Smooth muscle cell (in vitro differentiated cells): ENCODE measurements around the gene TCF25. TPM values are rescaled to one million over a fixed set of nuclear protein-coding genes. Genes with fewer than 3 reads are reported as not detected.

Source experiments
- DNase-seq: peaks from one replicate; lab custom pipeline; 2025; ENCODE audit not compliant: unreplicated experiment; lab: John Stamatoyannopoulos, UW
- H2AFZ ChIP-seq: fragments of 200-600 bp; sonication (generic); 2 replicates; pipeline ENCODE4 v1.6.0; 2016; ENCODE audit warnings: antibody characterized with exemption, low read depth, mild to moderate bottlenecking
- H3F3A ChIP-seq: fragments of 200-600 bp; sonication (generic); 2 replicates; pipeline ENCODE4 v1.6.0; 2017; ENCODE audit warnings: antibody characterized with exemption, low read depth
- H3K27ac ChIP-seq: fragments of 200-600 bp; sonication (generic); 2 replicates; pipeline ENCODE4 v1.5.1; 2016; ENCODE audit warnings: low read depth, mild to moderate bottlenecking
- H3K27me3 ChIP-seq: fragments of 200-600 bp; sonication (generic); 2 replicates; pipeline ENCODE4 v1.6.1; 2016; ENCODE audit warnings: low read depth, mild to moderate bottlenecking
- H3K36me3 ChIP-seq: fragments of 200-600 bp; sonication (generic); 2 replicates; pipeline ENCODE4 v1.5.1; 2016; ENCODE audit warnings: low read depth
- H3K4me1 ChIP-seq: fragments of 200-600 bp; sonication (generic); 2 replicates; pipeline ENCODE4 v1.5.1; 2016; ENCODE audit warnings: low read depth
- H3K4me2 ChIP-seq: fragments of 200-600 bp; sonication (generic); 2 replicates; pipeline ENCODE4 v1.6.0; 2016; ENCODE audit warnings: mild to moderate bottlenecking
- H3K4me3 ChIP-seq: fragments of 200-600 bp; sonication (generic); 2 replicates; pipeline ENCODE4 v1.5.1; 2016; ENCODE audit warnings: mild to moderate bottlenecking
- H3K79me2 ChIP-seq: fragments of 200-600 bp; sonication (generic); 2 replicates; pipeline ENCODE4 v1.6.0; 2016; ENCODE audit warnings: low read depth, mild to moderate bottlenecking
- H3K9ac ChIP-seq: fragments of 200-600 bp; sonication (generic); 2 replicates; pipeline ENCODE4 v1.6.0; 2016; ENCODE audit warnings: low read depth
- H3K9me3 ChIP-seq: fragments of 200-600 bp; sonication (generic); replicated peaks from 2 replicates; pipeline ENCODE4 v1.5.1; 2016; ENCODE audit warnings: low read depth
- H4K20me1 ChIP-seq: fragments of 200-600 bp; sonication (generic); 2 replicates; pipeline ENCODE4 v1.6.0; 2016; ENCODE audit warnings: low read depth
- CTCF ChIP-seq: fragments of 200-600 bp; sonication (generic); IDR thresholded peaks from 2 replicates; pipeline ENCODE4 v1.5.1; 2017; ENCODE audit warnings: borderline replicate concordance, mild to moderate bottlenecking, antibody characterized with exemption; ENCODE audit not compliant: insufficient read depth, poor library complexity, severe bottlenecking
- WGBS: methylation state at CpG from one replicate; pipeline ENCODE4 v1.1.7; 2016; ENCODE audit warnings: low lambda C conversion rate; 5-methylcytosine and 5-hydroxymethylcytosine counted together
- polyA plus RNA-seq: library from polyadenylated mRNA; unstranded; fragments of >200 nt; fragmentation: Nextera tagmentation; extraction: Ambion mirVana; gene quantifications from 2 replicates; pipeline ENCODE4 v1.2.1, GENCODE V29; 2016
- total RNA-seq: library from RNA; depleted of rRNA; stranded (reverse); fragments of >200 nt; gene quantifications from 2 replicates; pipeline ENCODE4 v1.2.3, GENCODE V29; 2014

Gene TCF25
- total and polyA plus RNA-seq, 2 experiments from 2014 or later: 99.8 to 174 TPM

- H3F3A ChIP-seq: no peaks in the 10 kb centered on the region
- WGBS: 80% methylated on average over 20 of the region's 20 CpGs
- H3K9me3 ChIP-seq: no peaks in the 10 kb centered on the region
- TF ChIP-seq CTCF: no peak
- H3K9ac ChIP-seq: no peak overlapping the region
- H3K79me2 ChIP-seq: no peaks in the 10 kb centered on the region
- no peak overlapping the region for H2AFZ ChIP-seq
- H3K36me3 ChIP-seq: no peaks in the 10 kb centered on the region
- no peaks in the 10 kb centered on the region for H4K20me1 ChIP-seq
- no peak overlapping the region for H3K27ac ChIP-seq
- H3K4me1 ChIP-seq: no peaks in the 10 kb centered on the region
- H3K4me2 ChIP-seq: no peak overlapping the region
- no peak overlapping the region for H3K4me3 ChIP-seq
- no peak for DNase-seq
- no peaks in the 10 kb centered on the region for H3K27me3 ChIP-seq
Measured at GRCh38 chr16:89843409-89844350, 29.7 kb upstream of the TCF25 start.

GRCh38 chr16:89844739-89845339 is 28.6 kb upstream of the TCF25 start:
- Histone ChIP-seq H3K4me2 (no peak overlapping the region), H2AFZ (no peak overlapping the region), H3K9ac (no peak overlapping the region), H3K4me3 (no peak overlapping the region), H3K79me2 (no peaks in the 10 kb centered on the region), H3K27ac (no peak overlapping the region), H3K9me3 (no peaks in the 10 kb centered on the region), H4K20me1 (no peaks in the 10 kb centered on the region), H3K27me3 (no peaks in the 10 kb centered on the region), H3K4me1 (no peaks in the 10 kb centered on the region), H3F3A (no peaks in the 10 kb centered on the region), H3K36me3 (no peaks in the 10 kb centered on the region)
- 91% methylated on average over 13 of the region's 13 CpGs for WGBS
- no peak for TF ChIP-seq CTCF
- DNase-seq: no peak

GRCh38 chr16:89845417-89845816 is 28.0 kb upstream of the TCF25 start:
- Histone ChIP-seq H2AFZ (no peak overlapping the region), H3K36me3 (no peaks in the 10 kb centered on the region), H3K9me3 (no peaks in the 10 kb centered on the region), H3K4me2 (no peak overlapping the region), H3K27ac (no peak overlapping the region), H3K4me1 (no peaks in the 10 kb centered on the region), H3K9ac (no peak overlapping the region), H3K4me3 (no peak overlapping the region), H3K27me3 (no peaks in the 10 kb centered on the region), H4K20me1 (no peaks in the 10 kb centered on the region), H3F3A (no peaks in the 10 kb centered on the region), H3K79me2 (no peaks in the 10 kb centered on the region)
- DNase-seq: no peak
- no peak for TF ChIP-seq CTCF
- WGBS: 89% methylated on average over 13 of the region's 13 CpGs
